PC-9 (cell line): ENCODE results near the gene MOV10. TPM values are rescaled to one million over a fixed set of nuclear protein-coding genes. Genes with fewer than 3 reads are reported as not detected.

Experiments used
- BruUV-seq: library from RNA; stranded (reverse); fragments of 400-500 nt; replicated peaks from 2 replicates; lab custom pipeline; 2021; lab: Mats Ljungman, UMichigan
- CTCF ChIA-PET: fragments of 300-600 bp; sonication (Branson Sonifier 250); formaldehyde crosslinking; loops from one replicate; lab custom pipeline; 2022; ENCODE audit warnings: antibody characterized with exemption; lab: Charles Lee
- POLR2A ChIA-PET: fragments of 300-600 bp; sonication (Branson Sonifier 250); formaldehyde crosslinking; loops from one replicate; lab custom pipeline; 2022; ENCODE audit warnings: antibody characterized with exemption; ENCODE audit not compliant: unreplicated experiment; lab: Charles Lee
- DNase-seq, 2 experiments: peaks; one replicate each; pipeline versions ENCODE4 v3.0.0 to v3.0.0-alpha.2; 2015 to 2022; ENCODE audit warnings: mixed read lengths in 1 of 2
- H2AFZ ChIP-seq: fragments of 200-600 bp; sonication (generic); 2 replicates; pipeline ENCODE4 v1.8.1; 2017; ENCODE audit warnings: antibody characterized with exemption
- H3F3A ChIP-seq: fragments of 200-600 bp; sonication (generic); 2 replicates; pipeline ENCODE4 v1.8.1; 2017; ENCODE audit warnings: antibody characterized with exemption, mild to moderate bottlenecking, low read depth; ENCODE audit not compliant: insufficient read depth
- H3K27ac ChIP-seq: fragments of 200-600 bp; sonication (generic); 2 replicates; pipeline ENCODE4 v1.6.1; 2016; ENCODE audit warnings: mixed run types
- H3K27me3 ChIP-seq: fragments of 200-600 bp; sonication (generic); 2 replicates; pipeline ENCODE4 v1.6.1; 2016; ENCODE audit warnings: low read depth, mixed run types; ENCODE audit not compliant: insufficient read depth
- H3K36me3 ChIP-seq: fragments of 200-600 bp; sonication (generic); 2 replicates; pipeline ENCODE4 v1.6.1; 2016; ENCODE audit warnings: low read depth, mixed run types
- H3K4me1 ChIP-seq: fragments of 200-600 bp; sonication (generic); replicated peaks from 2 replicates; pipeline ENCODE4 v1.6.1; 2016; ENCODE audit warnings: mixed run types; ENCODE audit not compliant: insufficient read depth
- H3K4me2 ChIP-seq: fragments of 200-600 bp; sonication (generic); 2 replicates; pipeline ENCODE4 v1.6.1; 2017; ENCODE audit warnings: mixed run types
- H3K4me3 ChIP-seq: fragments of 200-600 bp; sonication (generic); 2 replicates; pipeline ENCODE4 v1.6.1; 2016; ENCODE audit warnings: mixed run types
- H3K79me2 ChIP-seq: fragments of 200-600 bp; sonication (generic); 2 replicates; pipeline ENCODE4 v1.6.1; 2017; ENCODE audit warnings: low read depth, mixed run types
- H3K9me2 ChIP-seq: fragments of 200-600 bp; sonication (generic); 2 replicates; pipeline ENCODE4 v1.8.1; 2017; ENCODE audit warnings: mild to moderate bottlenecking; ENCODE audit not compliant: insufficient read depth
- H3K9me3 ChIP-seq: fragments of 200-600 bp; sonication (generic); 2 replicates; pipeline ENCODE4 v1.8.1; 2016; ENCODE audit warnings: low read depth; ENCODE audit not compliant: insufficient read depth
- H4K20me1 ChIP-seq: fragments of 200-600 bp; sonication (generic); 2 replicates; pipeline ENCODE4 v1.8.1; 2017; ENCODE audit not compliant: insufficient read depth
- EZH2 ChIP-seq: fragments of 200-600 bp; sonication (generic); IDR thresholded peaks from 2 replicates; pipeline ENCODE4 v1.8.0; 2017; ENCODE audit warnings: antibody characterized with exemption, low read depth
- intact Hi-C: fragments of 100-400 bp; cut with micrococcal nuclease; formaldehyde crosslinking; loops from one replicate; pipeline ENCODE4 v1.10.0; 2022; ENCODE audit not compliant: unreplicated experiment
- total RNA-seq: library from RNA; stranded (reverse); gene quantifications from 2 replicates; pipeline ENCODE4 v1.2.3, GENCODE V29; 2021
- TF ChIP-seq, protein P1 (sequence below): fragments of 200-600 bp; sonication (generic); conservative IDR thresholded peaks from 2 replicates; pipeline ENCODE4 v1.6.1; 2017; ENCODE audit warnings: mixed run types, antibody characterized with exemption, mild to moderate bottlenecking, moderate library complexity

The MOV10 gene
- total RNA-seq, 1 experiment from 2014 or later = 73.7 TPM

DNA sequence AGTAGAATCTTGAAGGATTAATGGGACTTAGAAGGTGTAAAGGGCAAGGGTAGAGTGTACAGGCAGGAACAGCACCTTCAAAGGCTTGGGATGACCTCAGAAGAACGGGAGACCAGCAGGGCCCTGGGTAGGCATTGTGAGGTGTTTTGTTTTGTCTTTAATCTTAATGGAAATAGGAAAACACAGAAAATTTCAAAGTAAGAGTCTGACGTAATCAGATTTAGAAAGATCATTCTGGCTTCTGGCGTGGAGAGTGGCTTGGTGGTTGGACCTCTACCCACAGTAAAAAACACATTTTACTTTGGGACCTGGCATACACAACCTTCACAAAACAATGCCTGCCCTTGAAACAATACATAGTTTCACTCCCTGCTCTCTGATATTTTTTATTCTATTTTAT is 4.1 kb downstream of the MOV10 start:
- no peaks in the 10 kb centered on the region for H3K36me3 ChIP-seq
- H3K4me1 ChIP-seq = peaks cover 15% of the 10 kb centered on the region
- no peak overlapping the region for H3K4me3 ChIP-seq
- H3K9me2 ChIP-seq = no peaks in the 10 kb centered on the region
- H4K20me1 ChIP-seq = no peaks in the 10 kb centered on the region
- H3K9me3 ChIP-seq = no peaks in the 10 kb centered on the region
- ChIA-PET POLR2A (no interaction called here), CTCF (no interaction called here)
- TF ChIP-seq, protein P1, sequence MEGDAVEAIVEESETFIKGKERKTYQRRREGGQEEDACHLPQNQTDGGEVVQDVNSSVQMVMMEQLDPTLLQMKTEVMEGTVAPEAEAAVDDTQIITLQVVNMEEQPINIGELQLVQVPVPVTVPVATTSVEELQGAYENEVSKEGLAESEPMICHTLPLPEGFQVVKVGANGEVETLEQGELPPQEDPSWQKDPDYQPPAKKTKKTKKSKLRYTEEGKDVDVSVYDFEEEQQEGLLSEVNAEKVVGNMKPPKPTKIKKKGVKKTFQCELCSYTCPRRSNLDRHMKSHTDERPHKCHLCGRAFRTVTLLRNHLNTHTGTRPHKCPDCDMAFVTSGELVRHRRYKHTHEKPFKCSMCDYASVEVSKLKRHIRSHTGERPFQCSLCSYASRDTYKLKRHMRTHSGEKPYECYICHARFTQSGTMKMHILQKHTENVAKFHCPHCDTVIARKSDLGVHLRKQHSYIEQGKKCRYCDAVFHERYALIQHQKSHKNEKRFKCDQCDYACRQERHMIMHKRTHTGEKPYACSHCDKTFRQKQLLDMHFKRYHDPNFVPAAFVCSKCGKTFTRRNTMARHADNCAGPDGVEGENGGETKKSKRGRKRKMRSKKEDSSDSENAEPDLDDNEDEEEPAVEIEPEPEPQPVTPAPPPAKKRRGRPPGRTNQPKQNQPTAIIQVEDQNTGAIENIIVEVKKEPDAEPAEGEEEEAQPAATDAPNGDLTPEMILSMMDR = no peak
- TF ChIP-seq EZH2 = no peak
- DNase-seq = no peak
- no peaks in the 10 kb centered on the region for H3K27me3 ChIP-seq
- no peak overlapping the region for H3K27ac ChIP-seq
- H3K79me2 ChIP-seq = peaks cover 49% of the 10 kb centered on the region
- no peak overlapping the region for H3K4me2 ChIP-seq
- intact Hi-C loops = no loop called here
- H3F3A ChIP-seq = peaks cover 7% of the 10 kb centered on the region
- no peak overlapping the region for H2AFZ ChIP-seq
- BruUV-seq = no TSS peak

DNA sequence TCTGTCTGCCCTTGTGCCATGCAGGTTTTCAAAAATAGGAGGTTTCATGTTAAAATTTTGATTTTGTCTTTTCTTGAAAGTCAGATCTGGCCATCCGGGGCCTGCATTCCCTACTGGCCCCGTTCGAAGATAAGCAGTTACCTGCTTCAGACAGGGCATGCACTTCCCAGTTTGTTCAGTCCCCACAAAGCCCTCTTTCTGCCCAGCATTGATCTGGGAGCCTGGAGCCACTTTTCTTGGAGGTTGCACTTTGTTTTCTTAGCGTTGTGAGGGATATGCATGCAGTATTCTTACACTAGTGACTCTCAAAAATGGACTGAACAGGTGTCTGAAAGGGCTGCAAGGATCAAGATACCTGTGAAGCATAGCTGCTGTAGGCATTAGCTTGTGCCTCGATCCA is 11.5 kb downstream of the MOV10 start:
- Histone ChIP-seq H3F3A (no peaks in the 10 kb centered on the region), H3K79me2 (0 out of 2 replicates have a peak, but pooled peaks cover 10% of the 10 kb centered on the region), H2AFZ (no peak overlapping the region), H4K20me1 (no peaks in the 10 kb centered on the region), H3K4me1 (no peaks in the 10 kb centered on the region), H3K36me3 (no peaks in the 10 kb centered on the region), H3K4me2 (no peak overlapping the region), H3K27ac (no peak overlapping the region), H3K9me2 (no peaks in the 10 kb centered on the region), H3K27me3 (no peaks in the 10 kb centered on the region), H3K4me3 (no peak overlapping the region), H3K9me3 (no peaks in the 10 kb centered on the region)
- DNase-seq = no peak
- CTCF ChIA-PET = no interaction called here
- BruUV-seq = no TSS peak
- POLR2A ChIA-PET = no interaction called here
- intact Hi-C loops = no loop called here
- TF ChIP-seq EZH2 = no peak
- TF ChIP-seq, protein P1 = no peak

DNA sequence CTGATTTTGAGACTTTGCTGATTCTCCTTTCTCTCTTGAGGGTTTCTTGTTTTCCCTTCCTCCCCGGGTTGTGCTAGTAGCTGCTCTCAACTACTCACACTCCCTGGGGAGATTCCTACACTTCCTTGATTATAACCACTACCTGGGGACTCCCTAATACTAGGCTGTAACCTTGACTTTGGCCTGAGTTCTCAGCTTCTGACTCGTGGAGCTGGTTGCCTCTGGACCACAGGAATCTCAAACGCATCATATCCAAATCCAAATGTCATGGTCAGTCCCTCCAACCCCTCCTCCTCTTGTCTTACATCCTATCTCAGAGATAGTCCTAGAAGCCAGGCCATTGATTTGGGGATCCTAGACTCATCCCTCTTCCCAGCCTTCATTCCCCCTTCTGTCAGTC is 12.0 kb downstream of the MOV10 start:
- H3K79me2 ChIP-seq = 0 out of 2 replicates have a peak, but pooled peaks cover 10% of the 10 kb centered on the region
- no peaks in the 10 kb centered on the region for H3K27me3 ChIP-seq
- intact Hi-C loops = no loop called here
- no peaks in the 10 kb centered on the region for H3K4me1 ChIP-seq
- no peaks in the 10 kb centered on the region for H3F3A ChIP-seq
- BruUV-seq = no TSS peak
- H4K20me1 ChIP-seq = no peaks in the 10 kb centered on the region
- H3K27ac ChIP-seq = no peak overlapping the region
- CTCF ChIA-PET = no interaction called here
- H3K9me2 ChIP-seq = no peaks in the 10 kb centered on the region
- no peak for TF ChIP-seq EZH2
- TF ChIP-seq, protein P1 = no peak
- no peak overlapping the region for H3K4me3 ChIP-seq
- DNase-seq = no peak
- POLR2A ChIA-PET = interaction anchor here (0.6 kb wide), 1 partner anchor 10 kb away, joined by 8 read pairs; no protein-coding TSS in a partner anchor
- no peaks in the 10 kb centered on the region; the same call in 1 of the 2 replicates for H3K36me3 ChIP-seq
- H3K9me3 ChIP-seq = no peaks in the 10 kb centered on the region
- H2AFZ ChIP-seq = no peak overlapping the region
- no peak overlapping the region for H3K4me2 ChIP-seq
